Kidney epithelial cell (primary cell): ENCODE data around the gene SNX11. TPM values are rescaled to one million over a fixed set of nuclear protein-coding genes. Genes with fewer than 3 reads are reported as not detected.

ENCODE experiments used
- DNase-seq: peaks from one replicate; pipeline ENCODE4 v3.0.0-alpha.2; 2010; ENCODE audit warnings: low read depth
- H3K27me3 ChIP-seq: 2 replicates; pipeline ENCODE4 v1.6.0; 2011; ENCODE audit warnings: low read length; ENCODE audit not compliant: control insufficient read depth, insufficient read depth
- H3K36me3 ChIP-seq: 2 replicates; pipeline ENCODE4 v1.5.1; 2011; ENCODE audit warnings: low read length; ENCODE audit not compliant: control insufficient read depth, insufficient read depth
- H3K4me3 ChIP-seq: 2 replicates; pipeline ENCODE4 v1.5.1; 2011; ENCODE audit warnings: low read depth, mild to moderate bottlenecking, control low read depth, low read length
- total RNA-seq: library from RNA; depleted of rRNA; stranded (reverse); fragments of >200 nt; gene quantifications from 2 replicates; pipeline ENCODE4 v1.2.3, GENCODE V29; 2015
- TF ChIP-seq, protein P1 (sequence below): IDR thresholded peaks from 2 replicates; pipeline ENCODE4 v1.5.1; 2011; ENCODE audit warnings: mild to moderate bottlenecking, moderate library complexity, low read length, control low read depth, inconsistent platforms; ENCODE audit not compliant: insufficient read depth, poor library complexity, severe bottlenecking

The SNX11 gene
- total RNA-seq, 1 donor from 2014 or later = 18.1 TPM

DNA sequence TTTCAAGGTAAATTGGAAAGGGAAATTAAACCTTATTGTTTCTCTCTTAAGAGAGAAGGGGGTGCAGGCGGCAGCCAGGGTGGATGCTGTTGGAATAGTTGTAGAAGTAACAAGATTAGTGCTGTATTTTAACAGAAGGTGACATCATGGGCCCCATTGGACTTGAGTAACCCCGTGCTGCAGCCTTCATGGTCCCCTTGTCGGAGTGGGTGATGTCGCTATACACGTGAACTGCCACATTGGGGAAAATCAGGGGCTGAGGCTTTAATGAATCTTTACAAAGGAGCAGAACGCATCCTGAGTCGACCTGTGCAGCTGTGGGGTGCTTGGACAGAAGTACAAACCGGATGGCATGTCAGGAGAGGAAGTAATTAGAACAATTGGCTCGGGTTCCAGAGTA, 3.2 kb downstream of the SNX11 start:
- H3K27me3 ChIP-seq = no peaks in the 10 kb centered on the region
- DNase-seq = no peak
- peaks cover 1% of the 10 kb centered on the region for H3K36me3 ChIP-seq
- no peak overlapping the region for H3K4me3 ChIP-seq
- TF ChIP-seq, protein P1, sequence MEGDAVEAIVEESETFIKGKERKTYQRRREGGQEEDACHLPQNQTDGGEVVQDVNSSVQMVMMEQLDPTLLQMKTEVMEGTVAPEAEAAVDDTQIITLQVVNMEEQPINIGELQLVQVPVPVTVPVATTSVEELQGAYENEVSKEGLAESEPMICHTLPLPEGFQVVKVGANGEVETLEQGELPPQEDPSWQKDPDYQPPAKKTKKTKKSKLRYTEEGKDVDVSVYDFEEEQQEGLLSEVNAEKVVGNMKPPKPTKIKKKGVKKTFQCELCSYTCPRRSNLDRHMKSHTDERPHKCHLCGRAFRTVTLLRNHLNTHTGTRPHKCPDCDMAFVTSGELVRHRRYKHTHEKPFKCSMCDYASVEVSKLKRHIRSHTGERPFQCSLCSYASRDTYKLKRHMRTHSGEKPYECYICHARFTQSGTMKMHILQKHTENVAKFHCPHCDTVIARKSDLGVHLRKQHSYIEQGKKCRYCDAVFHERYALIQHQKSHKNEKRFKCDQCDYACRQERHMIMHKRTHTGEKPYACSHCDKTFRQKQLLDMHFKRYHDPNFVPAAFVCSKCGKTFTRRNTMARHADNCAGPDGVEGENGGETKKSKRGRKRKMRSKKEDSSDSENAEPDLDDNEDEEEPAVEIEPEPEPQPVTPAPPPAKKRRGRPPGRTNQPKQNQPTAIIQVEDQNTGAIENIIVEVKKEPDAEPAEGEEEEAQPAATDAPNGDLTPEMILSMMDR = no peak

DNA sequence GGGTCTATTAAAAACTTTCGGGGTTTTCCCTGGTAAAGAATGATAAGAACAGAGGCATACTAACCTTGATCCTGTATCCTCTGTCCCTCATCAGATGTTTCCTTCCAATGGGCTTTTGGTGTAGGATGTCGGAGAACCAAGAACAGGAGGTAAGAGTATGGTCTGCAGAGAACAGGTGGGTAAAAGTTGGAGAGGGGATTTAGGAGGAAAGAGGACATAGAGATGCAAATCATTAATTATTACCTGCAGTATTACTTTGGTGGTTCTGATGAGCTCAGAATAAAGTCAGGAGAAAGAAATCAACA, 4.3 kb downstream of the SNX11 start:
- Histone ChIP-seq H3K36me3 (peaks cover 1% of the 10 kb centered on the region), H3K4me3 (no peak overlapping the region), H3K27me3 (no peaks in the 10 kb centered on the region)
- TF ChIP-seq, protein P1 = no peak
- DNase-seq = no peak

DNA sequence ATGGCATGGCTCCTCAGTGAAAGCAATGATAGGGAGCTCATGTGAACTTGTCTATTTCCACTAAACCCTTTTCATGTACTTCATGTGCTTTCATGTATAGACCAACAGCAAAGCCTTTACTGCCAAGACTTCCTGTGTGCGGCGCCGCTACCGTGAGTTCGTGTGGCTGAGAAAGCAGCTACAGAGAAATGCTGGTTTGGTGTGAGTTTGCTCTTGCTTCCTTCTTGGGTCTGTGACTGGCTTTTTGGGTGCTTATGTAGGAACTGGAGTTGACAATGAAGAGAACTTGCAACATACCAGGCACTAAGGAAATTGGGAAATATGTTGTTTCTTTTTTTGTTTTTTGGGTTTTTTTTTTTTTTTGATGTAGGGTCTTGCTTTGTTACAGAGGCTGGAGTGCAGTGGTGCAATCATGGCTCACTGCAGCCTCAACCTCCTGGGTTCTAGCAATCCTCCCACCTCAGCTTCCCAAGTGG, 5.7 kb downstream of the SNX11 start:
- peaks cover 1% of the 10 kb centered on the region for H3K36me3 ChIP-seq
- TF ChIP-seq, protein P1 = no peak
- DNase-seq = no peak
- H3K27me3 ChIP-seq = no peaks in the 10 kb centered on the region
- H3K4me3 ChIP-seq = no peak overlapping the region

DNA sequence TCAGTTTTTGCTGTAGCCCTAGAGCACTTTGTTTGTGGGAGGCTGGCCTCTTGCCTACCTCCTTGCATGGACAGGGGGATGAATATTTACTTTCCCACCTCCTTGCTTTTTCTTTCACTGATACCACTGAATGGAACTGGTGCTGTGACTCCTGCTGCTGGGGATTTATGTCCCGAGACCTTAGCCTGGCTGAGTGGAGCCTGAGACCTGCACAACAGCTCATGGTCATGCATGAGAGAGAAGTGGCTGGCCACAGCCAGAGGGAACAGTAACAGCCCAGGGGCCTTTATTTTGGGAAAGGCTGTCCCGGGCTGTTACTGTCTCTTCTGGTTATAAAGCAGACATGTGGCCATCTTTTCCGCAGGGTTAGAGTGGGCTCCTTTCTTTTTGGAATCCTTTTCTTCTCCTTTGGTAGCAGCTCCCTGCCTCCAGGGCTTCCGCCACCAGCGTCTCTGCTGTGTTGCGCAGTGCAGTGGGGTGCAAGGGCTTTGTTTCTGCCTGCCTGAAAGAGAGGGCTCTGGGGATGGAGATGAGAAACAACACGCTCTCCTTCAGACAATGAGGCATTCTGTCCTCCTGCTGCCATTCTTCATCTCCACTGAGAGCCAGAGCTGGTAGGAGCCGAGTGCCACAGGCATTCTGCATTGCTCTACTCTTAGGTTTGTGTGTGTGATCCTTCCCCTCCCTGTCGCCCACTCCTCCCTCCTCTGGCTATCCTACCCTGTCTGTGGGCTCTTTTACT, 14.5 kb downstream of the SNX11 start:
- TF ChIP-seq, protein P1 = no peak

DNA sequence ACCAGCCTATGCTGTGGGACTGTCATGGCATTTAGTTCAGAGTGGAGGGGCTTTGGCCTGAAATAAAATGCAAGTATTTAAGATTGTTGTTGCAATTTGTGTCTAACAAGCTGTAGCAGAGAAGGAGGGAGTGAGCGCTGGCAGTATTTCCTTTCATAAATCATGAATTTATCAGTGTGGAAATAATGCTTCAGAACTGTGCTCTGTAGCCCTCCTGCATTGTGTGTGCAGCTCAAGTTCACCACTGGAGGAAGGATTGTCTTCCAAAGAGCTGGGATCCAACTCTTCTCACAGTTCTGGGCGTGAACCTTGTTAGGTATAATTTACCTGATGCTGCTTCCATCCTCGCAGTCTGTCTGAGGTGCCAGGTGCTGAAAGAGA, 15.1 kb downstream of the SNX11 start:
- Histone ChIP-seq H3K36me3 (peaks cover 1% of the 10 kb centered on the region), H3K4me3 (no peak overlapping the region), H3K27me3 (no peaks in the 10 kb centered on the region)
- no peak for DNase-seq
- TF ChIP-seq, protein P1 = no peak

More for the DNA sequence above, 14.5 kb downstream of the SNX11 start:
- Histone ChIP-seq H3K27me3 (no peaks in the 10 kb centered on the region), H3K36me3 (peaks cover 1% of the 10 kb centered on the region), H3K4me3 (no peak overlapping the region)
- no peak for DNase-seq

DNA sequence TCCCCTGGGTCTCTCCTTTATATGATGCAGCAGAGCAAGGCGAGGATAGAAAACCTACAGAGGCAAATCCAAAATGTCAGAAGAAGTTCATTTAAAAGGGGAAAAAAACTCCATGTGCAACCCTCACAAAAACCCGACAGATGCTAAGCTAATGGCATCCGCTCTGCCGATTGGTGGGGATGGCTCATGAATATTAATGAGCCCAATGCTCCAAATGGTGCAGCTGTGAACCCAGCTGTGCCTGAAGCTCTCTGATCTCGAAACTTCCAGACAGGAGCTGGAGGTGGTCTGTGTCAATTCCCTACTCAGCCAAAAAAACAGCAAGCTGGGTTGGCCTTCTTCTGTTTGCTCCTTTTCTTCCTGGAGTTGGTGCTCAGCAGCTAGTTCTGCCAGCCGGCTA, 15.5 kb downstream of the SNX11 start:
- Histone ChIP-seq H3K4me3 (no peak overlapping the region), H3K27me3 (no peaks in the 10 kb centered on the region), H3K36me3 (peaks cover 1% of the 10 kb centered on the region)
- TF ChIP-seq, protein P1 = no peak
- DNase-seq = no peak
